Measurements from ENCODE around the gene STK36.

The STK36 gene

GRCh38 chr2:218671654-218672566 lies at the start of gene STK36, which contains the start of gene RNF25:
TSS of gene STK36 (plus strand) at chr2:218672086. CDS start at chr2:218672830, 744 bp downstream.
TSS of gene RNF25 (minus strand) at chr2:218672002. CDS start at chr2:218671970, 32 bp downstream.
- Histone ChIP-seq H3K4me3 (ENCODE audit: low read depth in 1 of 2, low read length in 1 of 2) (peak within 1 kb of the TSS; percentile 93 to 94), H3K27ac (peak within 1 kb of the TSS; percentile 71), H3K36me3 (peaks cover 15% of the 10 kb centered on the region), H3K27me3 (no peaks in the 10 kb centered on the region), H3K9me3 (no peaks in the 10 kb centered on the region), H3K4me1 (ENCODE audit: control insufficient read depth in 1 of 2, insufficient read depth in 1 of 2, low read depth in 1 of 2, low read length in 1 of 2) (peaks cover 14 to 16% of the 10 kb centered on the region in 2 experiments)
- TF ChIP-seq CTCF (IDR thresholded peaks at IDR 0.05): no peak

- Histone ChIP-seq H3K27ac (no peak overlapping the region), H3K4me3 (ENCODE audit: low read depth in 1 of 2, low read length in 1 of 2) (no peak overlapping the region), H3K36me3 (no peaks in the 10 kb centered on the region), H3K9me3 (no peaks in the 10 kb centered on the region), H3K4me1 (ENCODE audit: control insufficient read depth in 1 of 2, insufficient read depth in 1 of 2, low read depth in 1 of 2, low read length in 1 of 2) (no peaks in the 10 kb centered on the region), H3K27me3 (no peaks in the 10 kb centered on the region)
- no peak for TF ChIP-seq CTCF (IDR thresholded peaks at IDR 0.05)
Measured at GRCh38 chr2:218622606-218623365, 49.1 kb upstream of the STK36 start.

- Histone ChIP-seq H3K9me3 (no peaks in the 10 kb centered on the region), H3K4me3 (ENCODE audit: low read depth in 1 of 2, low read length in 1 of 2) (no peak overlapping the region), H3K27me3 (no peaks in the 10 kb centered on the region), H3K36me3 (no peaks in the 10 kb centered on the region), H3K27ac (no peak overlapping the region), H3K4me1 (ENCODE audit: control insufficient read depth in 1 of 2, insufficient read depth in 1 of 2, low read depth in 1 of 2, low read length in 1 of 2) (no peaks in the 10 kb centered on the region)
- no peak for TF ChIP-seq CTCF (IDR thresholded peaks at IDR 0.05)
Measured at GRCh38 chr2:218623366-218623705, 48.5 kb upstream of the STK36 start.

- no peaks in the 10 kb centered on the region for H3K9me3 ChIP-seq
- no peaks in the 10 kb centered on the region for H3K4me1 ChIP-seq (ENCODE audit: control insufficient read depth in 1 of 2, insufficient read depth in 1 of 2, low read depth in 1 of 2, low read length in 1 of 2)
- H3K27ac ChIP-seq: no peak overlapping the region
- TF ChIP-seq CTCF (IDR thresholded peaks at IDR 0.05): no peak
- no peaks in the 10 kb centered on the region for H3K36me3 ChIP-seq
- no peak overlapping the region for H3K4me3 ChIP-seq (ENCODE audit: low read depth in 1 of 2, low read length in 1 of 2)
- no peaks in the 10 kb centered on the region for H3K27me3 ChIP-seq
Measured at GRCh38 chr2:218626369-218626768, 45.5 kb upstream of the STK36 start.

- H3K27ac ChIP-seq: no peak overlapping the region
- no peaks in the 10 kb centered on the region for H3K4me1 ChIP-seq (ENCODE audit: control insufficient read depth in 1 of 2, insufficient read depth in 1 of 2, low read depth in 1 of 2, low read length in 1 of 2)
- no peak for TF ChIP-seq CTCF (IDR thresholded peaks at IDR 0.05)
- peaks cover 2% of the 10 kb centered on the region for H3K36me3 ChIP-seq
- no peak overlapping the region for H3K4me3 ChIP-seq (ENCODE audit: low read depth in 1 of 2, low read length in 1 of 2)
- no peaks in the 10 kb centered on the region for H3K9me3 ChIP-seq
- no peaks in the 10 kb centered on the region for H3K27me3 ChIP-seq
Measured at GRCh38 chr2:218627939-218628338, 43.9 kb upstream of the STK36 start.

All from neutrophil (primary cell).